CD4-positive, alpha-beta T cell treated with Interferon gamma for 1 hour (primary cell): ENCODE data around the gene IRF7.

Experiments used
- DNase-seq: peaks from one replicate; pipeline ENCODE4 v3.0.0-alpha.2; 2020

Gene IRF7

DNA sequence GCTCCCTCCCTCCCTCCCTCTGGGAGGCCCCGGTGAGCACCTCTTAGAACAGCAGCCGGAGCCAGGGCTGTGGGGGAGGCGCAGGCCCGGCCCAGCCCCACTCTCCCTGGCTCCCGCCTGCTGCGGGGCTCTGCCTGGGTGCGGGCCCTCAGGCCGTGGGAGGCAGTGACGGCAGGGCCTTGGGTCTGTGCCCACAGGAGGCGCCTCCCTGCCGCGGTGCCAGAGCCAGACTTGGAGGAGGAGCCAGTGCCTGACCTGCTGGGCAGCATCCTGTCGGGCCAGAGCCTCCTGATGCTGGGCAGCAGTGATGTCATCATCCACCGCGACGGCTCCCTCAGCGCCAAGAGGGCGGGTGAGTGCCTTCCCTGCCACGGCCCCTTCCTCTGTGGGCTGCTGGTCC is 9.5 kb downstream of the IRF7 start:
- no peak for DNase-seq

DNA sequence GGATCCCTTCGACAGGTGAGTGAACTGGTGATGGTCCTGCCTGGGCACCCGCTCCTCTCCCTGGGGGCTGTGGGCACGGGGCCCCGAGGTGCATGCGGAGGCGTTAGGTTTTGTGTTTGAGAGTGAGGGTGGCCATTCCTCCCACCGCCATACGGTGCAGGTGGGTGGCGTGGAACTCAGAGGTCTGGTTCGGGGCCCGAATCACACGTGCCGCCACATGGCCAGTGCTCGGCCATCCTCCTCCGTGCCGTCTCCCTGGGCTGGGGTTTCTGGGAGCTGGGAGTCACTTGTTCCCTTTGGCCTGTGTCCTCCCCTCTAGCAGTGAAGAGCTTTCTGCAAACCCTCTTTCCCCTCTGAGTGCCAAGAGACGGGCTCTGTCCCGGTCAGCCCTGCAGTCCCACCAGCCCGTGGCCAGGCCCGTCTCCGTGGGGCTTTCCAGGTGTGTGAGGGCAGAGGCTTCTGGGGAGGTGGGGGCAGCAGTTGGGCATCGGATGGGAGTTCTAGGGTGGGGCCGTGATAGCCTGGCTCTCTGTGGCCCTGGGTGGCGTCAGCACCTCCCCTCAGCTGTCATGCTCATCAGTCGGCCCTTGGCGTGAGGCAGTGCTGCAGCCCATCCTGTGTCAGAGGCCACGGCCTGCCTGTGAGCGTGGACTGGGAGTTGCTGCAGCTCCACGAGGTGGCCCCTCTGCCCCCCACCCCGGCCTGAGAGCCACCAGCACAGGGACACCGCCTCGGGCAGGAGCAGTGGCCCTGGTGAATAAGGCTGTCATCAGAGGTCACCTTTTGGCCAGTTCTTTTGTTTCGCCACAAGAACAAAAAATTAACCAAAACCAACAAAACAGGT is 10.2 kb downstream of the IRF7 start:
- no peak for DNase-seq

GRCh38 chr11:603154-603553 is 12.6 kb downstream of the IRF7 start:
- DNase-seq, result no peak

DNA sequence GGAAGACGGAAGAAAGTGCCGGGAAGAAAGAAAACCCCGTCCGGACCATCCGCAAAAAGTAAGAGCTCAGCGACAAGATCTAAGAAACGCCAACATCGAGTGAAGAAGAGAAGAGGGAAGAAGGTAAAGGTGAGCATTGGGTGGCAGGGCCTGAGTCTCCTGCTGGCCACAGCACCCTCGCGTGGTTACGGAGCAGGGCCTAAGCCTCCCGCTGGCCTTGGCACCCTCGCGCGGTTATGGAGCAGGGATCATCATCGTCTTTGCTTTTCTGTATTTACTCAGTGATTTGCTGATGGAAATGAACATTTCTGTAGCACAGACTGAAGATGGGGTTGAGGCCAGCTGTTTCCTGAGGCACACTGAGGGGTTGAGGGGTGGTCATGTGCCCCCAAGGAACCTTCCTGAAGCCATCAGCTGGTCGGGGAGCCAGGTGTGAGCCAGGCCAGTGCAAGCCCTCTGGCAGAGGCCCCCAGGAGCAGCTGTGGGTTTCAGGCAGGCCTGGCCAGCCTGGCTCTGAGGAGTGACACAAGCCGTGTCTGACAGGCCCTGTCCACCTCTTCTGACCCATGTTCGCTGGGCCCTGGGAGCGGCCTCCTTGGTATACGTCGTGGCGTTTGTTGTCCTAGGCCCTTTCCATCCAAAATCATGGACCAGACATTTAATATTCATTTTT is 14.0 kb downstream of the IRF7 start:
- DNase-seq, result no peak

GRCh38 chr11:598005-598680 is 17.6 kb downstream of the IRF7 start:
- DNase-seq, result no peak

DNA sequence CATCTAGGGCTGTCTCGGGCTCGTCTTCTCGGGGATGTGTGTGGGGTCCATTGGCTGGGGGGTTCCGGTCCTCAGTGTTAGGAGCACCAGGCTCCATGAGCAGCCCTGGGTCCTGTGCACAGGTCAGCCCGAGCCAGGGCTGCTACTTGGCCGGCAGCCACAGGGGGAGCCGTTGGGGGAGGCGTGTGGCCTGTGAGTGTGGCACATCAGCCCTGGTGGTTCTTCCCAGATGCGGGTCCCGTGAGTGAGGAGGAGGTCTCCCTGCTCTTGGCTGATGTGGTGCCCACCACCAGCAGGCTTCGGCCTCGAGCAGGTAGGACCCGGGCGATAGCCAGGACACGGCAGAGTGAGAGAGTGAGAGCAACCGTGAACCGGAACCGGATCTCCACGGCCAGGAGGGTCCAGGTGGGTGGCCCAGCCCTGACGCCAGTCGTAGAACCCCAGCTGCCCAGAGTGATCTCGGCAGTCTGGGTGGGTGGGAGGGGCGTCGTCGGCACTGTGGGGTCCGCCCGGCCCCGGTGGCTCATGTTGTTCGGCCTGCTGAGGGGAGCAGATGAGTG is 18.5 kb downstream of the IRF7 start:
- no peak for DNase-seq

- DNase-seq, result no peak
Observed at GRCh38 chr11:596374-596773, 19.4 kb downstream of the IRF7 start.

- DNase-seq, result no peak
Observed at GRCh38 chr11:595400-595799, 20.4 kb downstream of the IRF7 start.

DNA sequence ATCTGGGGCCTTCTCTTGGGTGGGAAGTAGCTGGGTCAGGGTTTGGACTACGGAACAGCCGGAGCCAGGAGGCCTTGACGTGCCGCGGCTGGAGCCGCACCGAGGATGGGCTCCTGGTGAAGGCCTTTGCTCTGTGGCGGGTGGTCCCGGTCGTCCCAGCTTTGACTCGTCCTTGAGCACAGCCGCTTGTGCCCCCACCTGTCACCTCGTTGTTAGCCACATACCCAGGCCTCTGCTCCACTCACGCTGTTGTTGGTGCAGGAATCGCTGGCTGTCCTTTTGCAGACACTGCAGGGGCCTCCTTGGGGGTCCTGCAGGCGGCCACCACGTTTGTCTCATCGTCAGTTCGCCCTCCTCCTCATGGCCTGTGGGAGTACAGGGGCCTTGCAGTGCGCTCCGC is 22.4 kb downstream of the IRF7 start:
- no peak for DNase-seq

- DNase-seq, result no peak
Observed at GRCh38 chr11:592918-593317, 22.8 kb downstream of the IRF7 start.

- no peak for DNase-seq
Observed at GRCh38 chr11:592501-592900, 23.2 kb downstream of the IRF7 start.

DNA sequence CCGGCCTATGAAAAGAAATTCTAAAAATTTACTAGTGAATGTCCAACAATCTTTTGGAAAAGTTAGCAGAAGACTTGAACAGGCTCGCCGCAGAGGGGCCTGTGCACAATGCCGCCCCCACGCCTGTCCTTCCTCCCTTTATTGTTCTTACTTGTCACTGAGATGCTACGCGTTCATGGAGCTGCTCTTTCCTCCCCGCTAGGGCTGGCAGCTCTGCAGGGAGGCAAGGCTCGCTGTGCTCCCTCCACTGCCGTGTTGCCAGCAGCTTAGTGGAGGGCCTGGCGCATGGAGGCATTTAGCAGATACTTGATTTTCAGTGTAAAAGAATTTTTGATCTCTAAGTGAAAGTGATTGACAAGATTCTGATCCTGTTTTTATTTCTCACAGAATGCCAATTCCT is 24.8 kb downstream of the IRF7 start:
- DNase-seq, result no peak

- no peak for DNase-seq
Observed at GRCh38 chr11:589798-590197, 26.0 kb downstream of the IRF7 start.

- peak; percentile 81 for DNase-seq
Observed at GRCh38 chr11:587978-588380, 27.8 kb downstream of the IRF7 start.

- DNase-seq, result no peak
Observed at GRCh38 chr11:587546-587945, 28.2 kb downstream of the IRF7 start.

DNA sequence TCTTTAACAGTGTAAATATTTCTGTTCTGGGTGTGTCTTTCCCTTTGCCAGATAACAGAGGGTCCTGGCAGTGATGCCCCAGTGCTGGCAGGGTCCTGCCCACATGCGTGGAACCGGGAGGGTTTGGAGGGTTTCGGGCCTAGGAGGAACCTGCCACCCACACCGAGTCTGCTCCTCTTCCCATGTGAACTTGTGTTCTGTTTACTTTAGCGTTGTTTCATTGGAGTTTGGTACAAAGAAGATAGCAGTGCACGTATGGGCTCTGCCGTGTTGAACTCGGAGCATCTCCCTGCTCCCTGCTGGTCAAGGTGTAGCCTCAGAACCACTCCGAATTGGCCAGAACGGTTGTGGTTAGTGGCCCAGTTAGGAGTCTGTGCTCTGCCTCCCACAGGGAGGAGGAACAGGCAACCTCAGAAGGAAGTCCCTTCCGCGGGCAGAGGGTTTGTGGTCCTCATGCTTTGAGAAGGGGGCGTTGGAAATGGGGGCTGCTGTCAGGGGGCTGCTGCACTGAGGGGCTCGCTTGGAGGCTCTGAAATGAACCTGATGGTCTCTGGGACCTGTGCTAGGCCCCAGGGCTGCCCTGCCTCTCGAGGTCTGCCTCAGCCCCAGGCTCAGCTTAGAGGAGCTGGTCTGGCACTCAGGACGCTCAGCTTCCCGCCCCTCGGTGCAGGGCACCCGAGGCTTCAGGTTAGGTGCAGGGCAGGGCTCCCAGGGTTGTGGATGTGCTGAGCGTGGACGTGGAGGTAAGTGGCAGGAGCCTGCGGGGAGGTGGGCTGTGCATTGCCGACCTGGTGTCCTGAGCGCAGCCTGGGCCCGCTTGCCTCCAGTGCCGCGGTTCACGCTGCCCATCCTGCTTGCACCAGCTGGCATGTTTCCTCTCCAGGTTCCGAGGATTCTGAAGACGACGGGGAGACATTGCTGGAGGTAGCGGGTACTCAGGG is 29.1 kb downstream of the IRF7 start:
- DNase-seq, result no peak

DNA sequence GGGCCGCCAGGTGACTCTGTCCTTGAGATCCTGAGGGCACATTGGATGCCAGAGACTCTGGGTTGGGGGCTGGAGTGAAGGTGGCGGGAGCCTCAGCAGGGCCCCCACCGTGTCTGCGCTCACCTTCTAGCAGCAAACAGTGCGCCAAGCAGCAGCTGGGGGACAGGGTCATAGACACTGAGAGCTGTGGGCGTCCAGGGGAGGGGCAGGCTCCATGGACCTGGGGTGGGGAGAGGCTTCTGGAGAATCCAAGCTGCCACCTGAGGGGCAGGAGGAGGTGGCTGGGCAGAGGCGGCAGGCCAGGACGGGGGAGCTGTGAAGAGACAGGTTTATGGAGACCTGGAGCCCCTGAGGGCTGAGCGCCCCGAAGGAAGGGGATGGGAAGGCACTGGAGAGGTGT is 31.5 kb downstream of the IRF7 start:
- no peak for DNase-seq

DNA sequence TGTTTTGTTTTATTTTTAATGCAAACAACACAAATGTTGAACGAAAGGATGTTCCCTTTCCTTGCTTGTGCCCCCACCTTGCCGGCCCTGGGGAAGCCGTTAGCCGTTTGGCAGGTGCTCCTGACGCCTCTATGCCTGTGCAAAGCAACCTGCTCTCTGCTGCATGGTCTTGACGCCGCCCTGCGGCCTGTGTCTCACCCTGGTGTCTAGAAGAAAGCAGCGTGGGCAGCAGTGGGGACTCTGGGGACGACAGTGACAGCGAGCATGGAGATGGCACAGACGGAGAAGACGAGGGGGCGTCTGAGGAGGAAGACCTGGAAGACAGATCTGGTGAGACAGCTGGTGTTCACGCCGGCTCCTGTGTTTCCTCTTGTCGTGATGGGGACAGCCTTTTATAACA is 34.0 kb downstream of the IRF7 start:
- no peak for DNase-seq

- DNase-seq, result no peak
Observed at GRCh38 chr11:581342-581741, 34.4 kb downstream of the IRF7 start.

- no peak for DNase-seq
Observed at GRCh38 chr11:579830-580601, 35.7 kb downstream of the IRF7 start.

DNA sequence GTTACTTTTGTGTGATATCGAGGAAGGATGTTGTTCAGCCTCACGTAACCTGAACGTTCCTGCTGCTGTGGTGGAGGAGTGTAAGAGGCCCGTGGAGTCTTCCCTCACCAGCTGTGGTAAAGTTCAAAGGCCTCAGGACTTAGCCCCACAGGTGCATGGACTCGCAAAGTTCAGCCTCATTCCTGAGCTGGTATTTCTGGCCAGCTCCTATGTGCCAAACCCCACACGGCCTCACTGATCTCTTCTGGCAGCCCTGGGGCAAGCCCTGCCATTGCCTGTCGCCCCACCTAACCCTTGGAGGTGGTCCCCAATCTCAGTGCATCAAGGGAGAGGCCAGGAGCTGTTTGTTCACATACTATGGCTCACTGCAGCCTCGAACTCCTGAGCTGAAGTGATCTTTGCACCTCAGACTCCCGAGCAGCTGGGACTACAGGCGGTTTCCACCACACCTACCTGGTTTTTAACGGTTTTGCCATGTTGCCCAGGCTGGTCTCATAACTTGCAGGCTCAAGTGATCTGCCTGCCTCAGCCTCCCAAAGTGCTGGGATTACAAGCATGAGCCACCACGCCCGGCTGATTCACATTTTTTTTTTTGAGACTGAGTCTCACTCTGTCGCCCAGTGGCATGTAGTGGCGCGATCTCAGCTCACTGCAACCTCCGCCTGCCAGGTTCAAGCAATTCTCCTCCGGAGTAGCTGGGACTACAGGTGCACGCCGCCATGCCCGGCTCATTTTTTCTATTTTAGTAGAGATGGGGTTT is 37.3 kb downstream of the IRF7 start:
- no peak for DNase-seq
